GM19023 (cell line): ENCODE measurements around the gene DLG5.
"Not testable (repeated sequence)": the region's sequence is repeated elsewhere in the genome, so short reads cannot be mapped to it uniquely, and the experiment has no call there.

Experiments used
- ATAC-seq: cut with Tn5 transposase; IDR thresholded peaks from one replicate; pipeline ENCODE4 v1.9.1; 2021; ENCODE audit warnings: mild to moderate bottlenecking, moderate library complexity; ENCODE audit not compliant: unreplicated experiment

Gene DLG5

GRCh38 chr10:77772852-77773600 is 153.5 kb downstream of the DLG5 start:
- not testable (repeated sequence) for ATAC-seq

GRCh38 chr10:77771851-77772250 is 154.7 kb downstream of the DLG5 start:
- ATAC-seq, result no peak

- ATAC-seq, result no peak
Observed at GRCh38 chr10:77771450-77771849, 155.1 kb downstream of the DLG5 start.

GRCh38 chr10:77770868-77771175 is 155.7 kb downstream of the DLG5 start:
- no peak for ATAC-seq

- ATAC-seq, result no peak
Observed at GRCh38 chr10:77770081-77770867, 156.3 kb downstream of the DLG5 start.

GRCh38 chr10:77768039-77768438 is 158.5 kb downstream of the DLG5 start:
- no peak for ATAC-seq

GRCh38 chr10:77763453-77764430 is 162.8 kb downstream of the DLG5 start:
- ATAC-seq, result no peak

- not testable (repeated sequence) for ATAC-seq
Observed at GRCh38 chr10:77758406-77758805, 168.1 kb downstream of the DLG5 start.

- no peak for ATAC-seq
Observed at GRCh38 chr10:77756319-77757232, 170.0 kb downstream of the DLG5 start.

GRCh38 chr10:77746047-77746707 is 180.4 kb downstream of the DLG5 start:
- ATAC-seq, result no peak

- no peak for ATAC-seq
Observed at GRCh38 chr10:77744245-77744644, 182.3 kb downstream of the DLG5 start.

- no peak for ATAC-seq
Observed at GRCh38 chr10:77742172-77742571, 184.4 kb downstream of the DLG5 start.

GRCh38 chr10:77741746-77742145 is 184.8 kb downstream of the DLG5 start:
- ATAC-seq, result no peak
